Stimulated activated CD8-positive, alpha-beta memory T cell treated with anti-CD3 and anti-CD28 coated beads, Interleukin-12 subunit alpha, Interleukin-12 subunit beta, amount 100 ng/mL, for 4 hours (primary cell): ENCODE data around the gene MDN1.

Experiments
- DNase-seq: peaks from one replicate; pipeline ENCODE4 v3.0.0-alpha.2; 2020; ENCODE audit warnings: low read depth

Gene MDN1

GRCh38 chr6:89689732-89690131, 129.9 kb downstream of the MDN1 start:
- no peak for DNase-seq

- no peak for DNase-seq
Measured at GRCh38 chr6:89688328-89688727, 131.3 kb downstream of the MDN1 start.

- DNase-seq = no peak
Measured at GRCh38 chr6:89685311-89685710, 134.3 kb downstream of the MDN1 start.

- DNase-seq = no peak
Measured at GRCh38 chr6:89682991-89683390, 136.6 kb downstream of the MDN1 start.

- DNase-seq = no peak
Measured at GRCh38 chr6:89681983-89682564, 137.5 kb downstream of the MDN1 start.

GRCh38 chr6:89680551-89680950, 139.0 kb downstream of the MDN1 start:
- DNase-seq = no peak

GRCh38 chr6:89680150-89680549, 139.4 kb downstream of the MDN1 start:
- DNase-seq = no peak

- DNase-seq = no peak
Measured at GRCh38 chr6:89679215-89680120, 140.1 kb downstream of the MDN1 start.

GRCh38 chr6:89678531-89678930, 141.1 kb downstream of the MDN1 start:
- no peak for DNase-seq

GRCh38 chr6:89675949-89676748, 143.4 kb downstream of the MDN1 start:
- no peak for DNase-seq

- no peak for DNase-seq
Measured at GRCh38 chr6:89670935-89671565, 148.5 kb downstream of the MDN1 start.

GRCh38 chr6:89669002-89669401, 150.6 kb downstream of the MDN1 start:
- DNase-seq = no peak

GRCh38 chr6:89667872-89668556, 151.6 kb downstream of the MDN1 start:
- no peak for DNase-seq

- DNase-seq = no peak
Measured at GRCh38 chr6:89662659-89663223, 156.9 kb downstream of the MDN1 start.

GRCh38 chr6:89661559-89661958, 158.0 kb downstream of the MDN1 start:
- no peak for DNase-seq

GRCh38 chr6:89660981-89661380, 158.6 kb downstream of the MDN1 start:
- DNase-seq = no peak

GRCh38 chr6:89657445-89658158, 162.0 kb downstream of the MDN1 start:
- no peak for DNase-seq

GRCh38 chr6:89655122-89655521, 164.5 kb downstream of the MDN1 start:
- no peak for DNase-seq

GRCh38 chr6:89650579-89650978, 169.0 kb downstream of the MDN1 start:
- DNase-seq = no peak

GRCh38 chr6:89649682-89650081, 169.9 kb downstream of the MDN1 start:
- no peak for DNase-seq

GRCh38 chr6:89644864-89645263, 174.7 kb downstream of the MDN1 start:
- no peak for DNase-seq
